Activated effector memory CD4-positive, alpha-beta T cell treated with anti-CD3 and anti-CD28 coated beads, Interleukin-2, amount 50 U/mL, for 16 hours (primary cell): ENCODE results near the gene MBOAT2.
"Not testable (repeated sequence)": the region's sequence is repeated elsewhere in the genome, so short reads cannot be mapped to it uniquely, and the experiment has no call there.

ENCODE experiments used
- DNase-seq: peaks from one replicate; pipeline ENCODE4 v3.0.0-alpha.2; 2020

The MBOAT2 gene, protein sequence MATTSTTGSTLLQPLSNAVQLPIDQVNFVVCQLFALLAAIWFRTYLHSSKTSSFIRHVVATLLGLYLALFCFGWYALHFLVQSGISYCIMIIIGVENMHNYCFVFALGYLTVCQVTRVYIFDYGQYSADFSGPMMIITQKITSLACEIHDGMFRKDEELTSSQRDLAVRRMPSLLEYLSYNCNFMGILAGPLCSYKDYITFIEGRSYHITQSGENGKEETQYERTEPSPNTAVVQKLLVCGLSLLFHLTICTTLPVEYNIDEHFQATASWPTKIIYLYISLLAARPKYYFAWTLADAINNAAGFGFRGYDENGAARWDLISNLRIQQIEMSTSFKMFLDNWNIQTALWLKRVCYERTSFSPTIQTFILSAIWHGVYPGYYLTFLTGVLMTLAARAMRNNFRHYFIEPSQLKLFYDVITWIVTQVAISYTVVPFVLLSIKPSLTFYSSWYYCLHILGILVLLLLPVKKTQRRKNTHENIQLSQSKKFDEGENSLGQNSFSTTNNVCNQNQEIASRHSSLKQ

GRCh38 chr2:9003616-9004337 is at the start of gene MBOAT2:
MBOAT2 (minus strand) TSS chr2:9003684; CDS start chr2:9003614, 70 bp downstream.
- DNase-seq: peak; percentile 91

- no peak for DNase-seq
These were observed 49.5 kb upstream of the MBOAT2 start for GRCh38 chr2:9052821-9053533.

- not testable (repeated sequence) for DNase-seq
These were observed 48.0 kb upstream of the MBOAT2 start for GRCh38 chr2:9051451-9051850.

GRCh38 chr2:9050122-9050809 is 46.8 kb upstream of the MBOAT2 start:
- no peak for DNase-seq

DNA sequence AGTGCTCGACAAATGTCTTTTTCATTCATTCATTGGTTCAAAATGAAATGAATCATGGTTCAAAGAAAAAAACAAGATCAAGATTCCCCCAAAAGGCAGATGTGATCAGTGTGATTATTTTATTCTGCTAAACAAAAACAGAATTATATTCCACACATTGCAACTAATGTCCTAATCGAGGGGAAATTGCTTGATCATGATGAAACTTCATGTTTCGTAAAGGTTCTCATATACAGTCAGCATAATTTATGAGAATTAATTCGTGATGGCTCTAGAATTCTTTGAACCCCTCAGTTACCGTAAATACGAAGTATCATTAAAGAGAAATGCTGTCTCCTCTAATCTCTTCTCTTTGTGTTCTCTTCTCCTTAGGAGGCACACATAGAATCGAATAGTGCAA is 42.1 kb upstream of the MBOAT2 start:
- DNase-seq: no peak

- DNase-seq: not testable (repeated sequence)
These were observed 40.0 kb upstream of the MBOAT2 start for GRCh38 chr2:9043491-9043890.

GRCh38 chr2:9037166-9037565 is 33.7 kb upstream of the MBOAT2 start:
- DNase-seq: no peak

DNA sequence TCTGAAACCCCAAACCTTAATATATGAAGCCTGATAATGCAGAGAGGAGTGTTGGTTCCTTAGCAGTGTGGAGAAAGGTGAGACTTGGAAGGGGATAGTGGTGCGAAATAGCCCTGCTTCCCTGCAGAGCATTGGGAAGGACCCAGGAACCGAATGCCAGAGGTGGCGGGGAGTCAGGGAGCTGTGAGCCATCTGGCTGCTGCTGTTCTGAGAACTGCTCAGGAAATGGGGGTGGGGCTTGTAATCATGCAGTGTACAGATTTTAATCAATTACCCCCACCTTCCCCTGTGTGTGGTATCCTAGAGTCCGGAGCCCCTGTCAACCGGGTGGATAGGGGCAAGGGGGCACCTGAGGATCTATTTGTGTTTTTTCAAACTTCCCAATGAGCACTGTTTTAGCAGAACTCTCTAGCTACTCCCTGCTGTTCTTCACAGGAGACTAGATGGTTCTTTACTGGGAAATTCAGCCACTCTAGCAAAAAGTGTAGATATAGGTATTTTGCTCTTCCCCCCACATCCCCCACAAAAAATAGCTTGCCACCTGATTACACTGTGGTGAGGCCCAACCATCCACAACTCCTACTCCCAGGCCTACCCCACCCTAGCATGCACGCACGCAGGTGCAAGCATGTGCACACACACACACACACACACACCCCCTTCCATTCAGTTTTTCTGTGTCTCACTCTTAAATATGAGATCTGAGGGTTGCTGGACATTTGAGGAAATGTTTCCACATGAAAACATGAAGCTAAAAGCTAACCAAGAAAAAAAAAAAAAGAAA is 30.1 kb upstream of the MBOAT2 start:
- DNase-seq: no peak

DNA sequence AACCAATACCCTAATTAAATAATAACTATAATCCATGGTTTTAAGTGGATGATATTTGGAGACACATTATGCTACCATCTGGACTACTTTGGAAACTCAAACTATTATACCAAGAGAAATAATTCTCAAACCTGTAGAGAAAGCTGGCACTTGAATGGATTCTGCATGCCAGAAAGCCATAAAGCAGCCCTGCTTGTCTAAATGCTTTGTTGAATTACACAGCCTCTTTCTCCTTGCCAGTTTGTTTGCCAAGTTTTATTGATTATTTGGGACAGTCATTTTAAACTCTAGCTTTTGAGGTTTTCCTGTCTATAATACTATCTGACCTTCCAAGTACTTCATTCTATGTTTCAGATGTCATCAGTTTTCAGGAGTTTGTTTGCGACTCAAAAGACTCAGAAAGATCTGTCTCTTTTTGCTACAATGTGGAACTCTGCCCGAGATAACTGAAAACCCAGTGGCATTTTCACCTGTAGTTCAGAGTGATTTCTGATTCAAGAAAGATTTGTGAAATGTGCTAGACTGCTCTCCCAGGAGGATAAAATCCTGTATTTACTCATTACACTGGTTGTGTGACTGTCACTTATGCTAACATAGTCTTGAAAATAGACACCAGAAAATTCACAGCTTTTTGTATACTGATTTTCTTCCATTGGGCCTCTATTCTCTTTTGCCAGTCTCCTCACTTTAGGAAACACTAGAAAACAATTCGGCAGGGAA is 29.2 kb upstream of the MBOAT2 start:
- no peak for DNase-seq

DNA sequence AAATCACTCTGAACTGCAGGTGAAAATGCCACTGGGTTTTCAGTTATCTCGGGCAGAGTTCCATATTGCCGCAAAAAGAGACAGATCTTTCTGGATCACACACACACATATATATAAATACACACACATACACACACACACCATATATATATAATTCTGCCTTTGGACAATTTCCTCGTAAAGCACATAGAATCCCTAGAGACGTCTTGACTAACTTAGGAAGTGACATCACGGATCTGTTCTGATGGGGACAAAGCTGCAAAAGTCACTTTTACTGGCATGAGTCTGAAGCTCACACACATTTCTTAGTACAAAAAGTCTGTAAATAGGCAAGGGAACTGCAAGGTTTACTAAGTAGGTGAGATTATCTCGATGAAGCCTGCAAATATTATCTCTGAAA is 28.6 kb upstream of the MBOAT2 start:
- DNase-seq: no peak

DNA sequence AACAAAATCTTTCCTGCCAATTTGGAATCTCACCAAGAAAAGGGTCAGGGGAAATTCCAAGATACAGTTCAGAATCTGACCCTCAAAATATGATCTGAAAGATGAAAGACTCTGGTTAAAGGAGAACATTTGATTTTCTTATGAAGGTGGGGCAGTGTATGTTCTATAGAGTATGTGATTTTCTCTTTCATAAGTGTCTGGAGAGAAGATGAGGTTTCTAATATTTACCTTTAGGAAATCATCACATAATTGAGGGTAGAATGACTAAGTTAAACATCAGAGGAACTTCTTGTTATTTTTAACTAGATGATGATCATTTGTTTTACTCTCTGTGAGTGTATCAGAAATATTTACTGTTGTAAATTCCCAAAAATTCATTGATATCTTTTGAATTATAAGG is 27.8 kb upstream of the MBOAT2 start:
- DNase-seq: no peak

DNA sequence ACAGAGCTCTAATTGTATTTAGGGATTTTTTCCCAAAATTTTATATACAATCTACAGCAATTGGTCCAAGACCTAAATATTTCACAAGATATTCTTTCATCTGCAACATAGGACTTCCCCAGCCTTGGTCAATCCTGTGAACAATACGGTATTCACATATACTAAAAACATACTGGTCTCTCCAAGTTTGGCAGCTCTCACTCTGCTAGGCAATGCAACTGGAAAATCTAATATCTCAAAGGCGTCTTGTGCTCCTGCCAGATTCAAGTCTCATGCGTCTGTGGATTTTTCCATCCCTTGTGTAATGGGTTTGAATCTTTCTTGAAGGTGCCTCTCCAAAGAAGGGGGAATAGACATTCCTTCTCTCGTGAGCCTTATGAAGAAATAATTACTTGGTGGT is 27.4 kb upstream of the MBOAT2 start:
- no peak for DNase-seq

DNA sequence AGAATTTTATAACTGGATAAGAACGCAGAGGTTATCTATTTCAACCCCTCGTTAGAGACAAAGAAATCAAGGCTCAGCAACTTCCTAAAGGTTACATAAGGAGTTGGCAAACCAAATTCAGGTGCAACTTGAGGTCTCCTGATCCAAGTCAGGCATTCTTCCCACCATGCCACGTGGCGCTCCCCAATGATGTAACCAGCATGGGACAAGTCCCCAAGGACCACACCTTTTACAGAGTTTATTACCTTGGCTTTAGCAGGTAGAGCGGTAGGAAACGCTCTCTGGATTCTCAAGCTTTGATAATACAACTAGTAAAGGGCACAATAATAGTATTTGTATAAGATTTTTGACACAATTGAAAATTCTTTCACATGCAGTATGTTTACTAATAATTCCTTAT is 26.7 kb upstream of the MBOAT2 start:
- no peak for DNase-seq

- no peak for DNase-seq
These were observed 26.2 kb upstream of the MBOAT2 start for GRCh38 chr2:9029721-9030120.

GRCh38 chr2:9027884-9028283 is 24.4 kb upstream of the MBOAT2 start:
- DNase-seq: no peak

- no peak for DNase-seq
These were observed 22.3 kb upstream of the MBOAT2 start for GRCh38 chr2:9025746-9026145.

DNA sequence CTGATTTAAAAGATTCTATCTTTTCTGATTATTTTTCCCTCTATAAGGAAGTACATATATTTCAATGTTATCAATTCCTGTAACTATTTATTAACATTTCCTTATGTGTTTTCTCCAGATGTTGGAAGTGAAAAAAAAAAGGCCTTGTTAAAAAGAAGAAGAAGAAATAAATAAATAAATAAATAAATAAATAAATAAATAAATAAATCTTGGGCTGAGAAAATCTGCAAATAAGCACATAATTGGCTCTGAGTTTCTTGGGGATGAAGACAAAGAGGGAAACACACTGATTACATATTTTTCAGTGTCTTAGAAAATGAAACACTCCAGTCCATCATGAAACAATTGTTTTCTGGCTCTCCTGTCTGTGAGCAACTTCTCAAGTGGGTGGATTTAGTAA is 21.1 kb upstream of the MBOAT2 start:
- no peak for DNase-seq

- DNase-seq: no peak
These were observed 18.2 kb upstream of the MBOAT2 start for GRCh38 chr2:9021563-9022211.

GRCh38 chr2:9020267-9020666 is 16.8 kb upstream of the MBOAT2 start:
- no peak for DNase-seq

- no peak for DNase-seq
These were observed 15.1 kb upstream of the MBOAT2 start for GRCh38 chr2:9018534-9018933.

DNA sequence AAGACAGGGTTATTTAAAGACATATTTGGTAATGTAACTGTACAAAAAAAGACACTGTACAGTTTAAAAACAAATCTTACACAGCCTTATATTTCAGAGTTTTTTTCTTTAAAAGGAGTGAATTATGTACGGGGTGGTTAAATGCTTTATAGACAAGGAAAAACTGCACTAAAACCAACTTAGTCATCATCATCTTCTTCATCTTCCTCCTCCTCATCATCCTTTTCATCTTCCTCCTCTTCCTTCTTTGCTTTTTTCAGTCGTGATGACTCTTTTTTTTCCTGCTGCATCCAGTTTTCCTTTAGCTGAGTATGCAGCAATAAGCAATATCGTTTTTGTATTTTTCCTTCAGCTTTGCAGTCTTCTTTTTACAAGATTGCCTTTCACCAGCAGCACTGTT is 14.6 kb upstream of the MBOAT2 start:
- no peak for DNase-seq
